Stimulated activated CD4-positive, alpha-beta T cell treated with anti-CD3 and anti-CD28 coated beads, TNF-alpha, amount 100 ng/mL, for 4 hours (primary cell): Measurements from ENCODE around the gene SEMA7A.
A peak's percentile ranks its signal among the peaks of the same experiment; 100 is the strongest.

ENCODE experiments used
- DNase-seq, 3 experiments: peaks; one replicate each; pipeline ENCODE4 v3.0.0-alpha.2; 2020; ENCODE audit warnings: low read depth in 3 of 3

SEMA7A gene

GRCh38 chr15:74415966-74416916, 17.5 kb downstream of the SEMA7A start:
- DNase-seq = no peak

DNA sequence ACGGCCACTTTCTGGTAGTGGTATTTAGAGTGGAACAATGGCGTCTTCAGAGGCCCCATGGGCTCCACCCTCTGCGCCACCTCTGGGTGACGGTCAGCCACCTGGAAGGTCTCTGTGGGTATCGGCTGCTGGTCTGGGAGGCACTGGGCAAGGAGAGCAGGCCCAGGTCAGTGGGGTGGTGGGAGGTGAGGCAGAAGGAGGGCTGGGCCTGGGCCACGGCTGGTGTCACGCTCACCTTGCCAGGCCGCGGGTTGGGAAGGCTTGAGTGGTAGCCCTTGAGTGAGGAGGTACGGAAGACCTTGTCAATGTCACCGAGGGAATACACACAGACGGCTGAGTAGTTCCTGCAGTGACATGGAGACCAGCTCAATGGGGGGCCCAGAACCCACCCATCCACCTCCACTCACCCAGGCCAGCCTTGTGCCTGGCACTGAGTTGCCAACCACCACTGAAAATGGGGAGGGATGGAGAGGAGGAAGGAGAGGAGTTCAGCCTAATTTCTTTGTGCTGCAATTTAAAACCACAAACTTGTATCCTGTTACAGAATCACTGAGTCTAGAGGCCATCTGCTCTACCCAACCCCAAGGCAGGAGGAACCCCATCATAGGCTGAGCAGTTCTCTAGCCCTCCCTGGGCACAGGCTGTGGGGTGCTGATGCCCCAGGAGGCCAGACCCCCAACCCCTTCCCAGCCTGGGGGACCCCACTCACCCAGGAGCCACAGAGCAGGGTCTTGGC, 19.0 kb downstream of the SEMA7A start:
- DNase-seq = no peak

DNA sequence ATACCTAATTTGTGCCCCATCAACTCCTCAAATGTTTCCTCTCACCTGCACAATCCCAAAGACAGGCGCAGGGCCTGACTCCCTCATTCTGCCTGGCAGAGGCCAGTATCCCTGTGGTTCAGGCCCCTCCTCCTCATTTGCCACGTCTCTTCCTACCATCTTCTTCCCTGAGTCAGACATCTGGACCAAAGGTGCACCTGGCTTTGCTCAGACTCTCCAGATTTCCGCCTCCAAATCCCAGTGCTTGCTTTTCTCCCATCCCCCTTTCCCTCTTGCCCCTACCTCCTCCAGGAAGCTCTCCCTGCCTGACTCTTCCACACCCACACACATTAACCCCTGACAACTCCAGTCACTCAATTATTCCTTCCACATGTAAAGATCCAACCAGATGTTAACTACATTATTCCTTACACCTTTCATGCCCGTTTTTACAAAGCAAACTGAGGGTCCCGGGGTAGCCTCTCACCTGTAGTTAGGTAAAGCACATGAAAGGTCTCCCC, 19.6 kb downstream of the SEMA7A start:
- no peak for DNase-seq

DNA sequence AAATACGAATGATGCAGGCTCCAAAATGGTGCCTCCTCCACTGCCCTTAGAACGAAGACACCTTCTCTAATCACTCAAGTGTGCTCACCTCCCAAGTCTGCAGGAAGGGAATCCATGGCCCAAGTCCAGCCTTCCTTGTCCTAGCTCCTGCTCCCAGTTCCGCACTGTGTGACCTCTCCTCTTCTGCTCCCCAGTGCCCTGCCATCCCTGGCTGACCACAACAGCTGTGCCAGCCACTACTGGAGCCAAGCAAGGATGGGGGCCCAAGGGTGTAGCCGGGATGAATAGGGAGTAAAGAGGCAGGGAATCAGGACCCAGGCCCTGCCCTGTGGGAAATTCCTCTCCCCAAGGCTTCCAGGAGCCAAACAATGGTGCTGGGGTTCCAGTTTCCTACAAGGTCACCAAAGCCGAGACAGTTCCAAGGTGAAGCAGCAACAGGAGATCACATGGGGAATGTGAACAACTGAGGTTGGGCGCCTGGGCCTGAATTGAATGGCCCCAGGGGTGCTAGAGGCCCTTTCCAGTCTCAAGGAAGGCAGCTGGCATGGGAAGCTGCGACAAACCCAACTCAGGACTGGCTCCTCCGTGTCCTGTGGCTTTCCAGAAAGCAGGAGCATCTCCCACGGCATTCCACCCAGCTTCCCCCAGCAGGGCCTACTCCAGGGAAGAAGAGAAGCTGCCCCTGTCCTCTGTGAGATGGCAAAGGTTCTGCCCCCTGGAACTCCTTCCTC, 20.2 kb downstream of the SEMA7A start:
- DNase-seq = no peak

DNA sequence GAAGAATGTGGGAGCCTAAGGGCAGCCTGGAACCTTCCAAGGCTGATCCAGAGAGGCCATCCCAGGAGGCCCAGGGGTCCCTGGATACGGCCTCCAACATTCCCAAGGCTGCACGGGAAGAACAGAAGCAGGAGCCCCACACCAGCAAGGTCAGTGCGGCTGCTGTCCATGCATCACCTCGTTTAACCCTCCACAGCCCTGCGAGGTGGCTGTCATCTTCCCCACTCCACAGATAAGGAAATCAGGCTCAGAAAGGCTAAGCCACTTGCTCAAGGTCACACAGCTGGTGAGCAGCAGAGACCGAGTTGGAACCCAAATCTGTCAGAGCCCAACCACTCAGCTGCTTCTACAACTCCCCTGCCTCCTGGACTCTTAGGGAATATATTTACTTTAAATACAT, 21.6 kb downstream of the SEMA7A start:
- DNase-seq = no peak

GRCh38 chr15:74411686-74412085, 22.1 kb downstream of the SEMA7A start:
- DNase-seq = no peak

- DNase-seq = no peak
Observed at GRCh38 chr15:74410502-74410901, 23.3 kb downstream of the SEMA7A start.

DNA sequence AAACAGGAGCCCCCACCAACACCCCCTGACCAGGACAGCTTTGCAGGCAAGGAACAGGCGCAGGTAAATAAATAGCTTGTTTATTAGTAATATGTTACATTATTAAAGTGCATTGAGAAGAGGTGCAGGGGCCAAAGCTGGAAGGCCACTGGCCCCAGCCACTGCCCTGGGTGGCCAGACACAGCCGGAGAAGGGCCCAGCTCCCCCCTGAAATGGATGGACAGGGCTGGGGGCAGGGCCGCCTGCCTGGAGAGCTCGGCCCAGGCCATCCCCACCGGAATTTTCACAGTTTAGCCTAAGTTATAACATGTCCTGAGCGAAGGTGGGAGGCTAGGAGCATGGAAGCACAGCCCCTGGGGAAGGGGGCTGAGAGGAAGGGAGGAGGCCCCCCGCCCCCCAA, 24.5 kb downstream of the SEMA7A start:
- no peak for DNase-seq

GRCh38 chr15:74408815-74409214, 24.9 kb downstream of the SEMA7A start:
- no peak for DNase-seq

DNA sequence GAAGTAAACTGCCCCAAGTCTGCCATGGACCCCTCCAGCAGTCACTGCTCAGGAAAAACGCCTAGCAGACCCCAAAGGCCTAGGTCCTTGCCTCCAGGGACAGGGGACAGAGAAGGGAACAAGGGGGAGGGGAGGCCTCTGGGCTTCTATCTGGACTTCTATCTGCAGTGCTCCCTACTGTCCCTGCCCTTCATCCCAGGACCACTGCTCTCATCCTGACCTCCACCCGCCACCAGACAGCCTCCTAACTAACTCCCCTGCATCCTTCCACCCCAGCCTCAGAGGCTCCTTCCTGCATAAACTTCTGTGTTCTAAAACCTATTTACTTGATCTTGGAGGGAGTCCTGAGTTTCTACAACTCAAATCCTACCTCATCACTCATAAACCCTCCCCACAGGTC, 25.4 kb downstream of the SEMA7A start:
- no peak for DNase-seq

- no peak for DNase-seq
Observed at GRCh38 chr15:74406992-74407705, 26.6 kb downstream of the SEMA7A start.

DNA sequence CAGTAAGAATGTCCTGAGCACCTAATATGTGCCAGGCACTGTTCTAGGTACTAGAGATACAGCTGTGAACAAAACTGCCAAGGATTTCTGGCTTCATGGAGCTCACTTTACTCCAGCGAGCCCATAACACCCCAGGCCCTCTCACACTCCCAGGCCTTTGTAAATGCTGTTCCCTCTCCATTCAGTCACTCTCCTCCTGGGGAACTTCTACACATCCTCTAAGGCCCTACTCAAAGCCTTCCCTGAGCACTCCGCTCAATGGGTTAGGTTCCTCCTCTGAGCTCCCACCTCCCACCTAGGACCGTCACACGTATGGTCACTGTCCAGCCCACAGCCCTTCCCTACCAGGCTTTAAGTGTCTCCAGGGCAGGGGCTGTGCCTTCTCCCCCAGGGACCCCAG, 27.2 kb downstream of the SEMA7A start:
- DNase-seq = no peak

DNA sequence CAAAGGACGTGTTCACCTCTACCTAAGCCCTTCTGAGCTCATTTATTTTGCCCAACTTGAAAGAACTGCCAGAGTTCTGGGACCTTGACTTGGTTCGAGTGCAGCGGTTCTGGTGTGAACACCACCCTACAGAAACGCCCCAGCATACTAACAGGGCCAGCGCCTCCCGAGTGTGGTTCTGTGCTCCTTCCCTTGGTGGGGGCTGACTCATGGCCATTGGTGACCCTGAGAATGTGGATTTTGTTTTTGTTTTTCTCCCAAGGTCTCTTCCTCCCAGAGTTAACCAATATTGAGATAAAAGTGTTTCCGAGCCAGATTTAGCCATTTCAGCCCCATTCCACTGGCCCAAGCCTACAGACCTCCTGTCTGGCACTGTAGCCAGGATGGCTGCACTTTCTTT, 27.9 kb downstream of the SEMA7A start:
- DNase-seq = no peak

DNA sequence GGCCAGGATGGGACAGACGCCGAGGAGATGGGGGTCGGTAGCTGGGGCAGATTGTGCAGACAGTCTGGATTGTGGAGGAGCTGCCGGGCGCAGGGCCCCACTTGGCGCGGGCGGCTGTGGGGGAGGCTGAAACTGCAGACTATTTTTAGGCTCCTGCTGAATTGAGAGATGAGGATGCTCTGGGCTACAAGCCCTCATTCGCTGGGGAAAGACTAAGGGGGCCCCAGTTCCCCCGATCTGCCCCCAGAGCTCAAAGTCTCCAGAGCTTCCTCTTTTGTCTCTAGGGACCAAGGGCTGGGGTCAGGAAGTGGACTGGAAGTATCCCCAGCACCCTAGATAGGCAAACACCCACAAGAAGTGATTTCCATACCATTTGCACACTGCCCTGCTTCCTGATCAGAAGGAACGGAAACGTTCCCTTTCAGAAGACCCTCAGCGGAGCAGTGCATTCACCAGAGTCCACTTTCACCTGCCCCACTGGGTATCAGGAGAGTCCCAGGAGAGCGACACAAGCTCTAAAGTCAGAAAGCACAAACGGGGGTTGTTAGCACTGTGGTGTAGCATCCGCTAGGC, 29.7 kb downstream of the SEMA7A start:
- no peak for DNase-seq

DNA sequence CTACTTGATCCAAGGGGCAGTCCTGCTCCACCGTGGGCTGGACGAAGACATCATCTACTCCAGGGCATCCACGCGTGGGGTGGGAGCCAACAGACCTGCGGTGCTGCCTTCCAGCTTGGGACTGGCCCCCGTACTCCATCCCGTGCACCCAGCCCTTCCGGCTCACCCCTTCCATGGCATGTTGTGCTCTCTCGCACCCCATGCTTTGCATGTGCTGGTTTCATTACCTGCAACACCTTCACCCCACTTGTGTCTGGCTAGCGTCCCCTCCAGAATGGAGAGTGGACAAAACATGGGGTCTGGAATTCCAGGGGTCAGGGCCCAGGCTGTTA, 30.2 kb downstream of the SEMA7A start:
- no peak for DNase-seq

GRCh38 chr15:74402873-74403587, 30.7 kb downstream of the SEMA7A start:
- peak; percentile 55 to 63 (median 62) for DNase-seq

DNA sequence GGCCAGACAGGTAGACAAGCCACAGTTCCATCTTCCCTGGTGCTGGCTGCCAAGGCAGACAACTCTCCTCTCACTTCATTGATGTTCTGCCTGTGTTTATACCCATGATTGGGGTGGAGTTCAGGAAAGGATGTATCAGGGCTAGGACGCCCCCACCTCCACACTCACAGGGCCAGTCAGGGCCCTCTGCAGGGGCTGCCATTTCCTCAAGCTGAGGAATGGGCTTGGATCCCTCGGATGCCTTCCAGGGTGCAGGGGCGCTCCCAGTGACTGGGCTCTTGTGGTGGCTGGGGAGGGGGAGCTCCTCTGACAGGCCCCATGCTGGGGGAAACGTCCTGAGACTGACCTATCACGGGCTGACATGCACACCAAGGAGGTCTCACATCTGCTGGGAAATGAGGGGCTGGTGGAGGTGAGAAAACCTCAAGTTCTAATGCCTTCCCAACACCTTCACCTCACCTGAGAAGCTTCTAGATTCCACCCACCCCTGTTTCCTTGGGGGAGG, 31.4 kb downstream of the SEMA7A start:
- no peak for DNase-seq

GRCh38 chr15:74400915-74401757, 32.6 kb downstream of the SEMA7A start:
- DNase-seq = no peak

DNA sequence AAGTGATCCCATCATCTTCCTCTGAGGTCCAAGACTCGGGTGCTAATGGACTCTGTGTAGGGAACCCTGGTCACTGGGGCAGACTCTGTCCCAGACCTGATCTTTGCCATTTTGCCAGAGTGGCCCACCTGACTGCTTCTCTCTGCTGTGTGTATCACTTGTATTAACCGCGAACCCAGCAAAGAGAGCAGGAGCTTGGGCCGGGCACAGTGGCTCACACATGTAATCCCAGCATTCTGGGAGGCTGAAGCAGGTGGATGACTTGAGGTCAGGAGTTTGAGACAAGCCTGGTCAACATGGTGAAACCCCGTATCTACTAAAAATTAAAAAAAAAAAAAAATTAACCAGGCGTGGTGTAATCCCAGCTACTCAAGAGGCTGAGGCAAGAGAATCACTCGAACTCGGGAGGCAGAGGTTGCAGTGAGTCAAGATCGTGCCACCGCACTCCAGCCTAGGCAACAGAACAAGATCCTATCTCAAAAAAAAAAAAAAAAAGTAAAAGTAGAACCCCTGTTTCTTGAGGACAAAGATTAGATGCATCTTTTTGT, 33.4 kb downstream of the SEMA7A start:
- no peak for DNase-seq
